ENCODE measurements around the gene GBX2.

Gene GBX2

DNA sequence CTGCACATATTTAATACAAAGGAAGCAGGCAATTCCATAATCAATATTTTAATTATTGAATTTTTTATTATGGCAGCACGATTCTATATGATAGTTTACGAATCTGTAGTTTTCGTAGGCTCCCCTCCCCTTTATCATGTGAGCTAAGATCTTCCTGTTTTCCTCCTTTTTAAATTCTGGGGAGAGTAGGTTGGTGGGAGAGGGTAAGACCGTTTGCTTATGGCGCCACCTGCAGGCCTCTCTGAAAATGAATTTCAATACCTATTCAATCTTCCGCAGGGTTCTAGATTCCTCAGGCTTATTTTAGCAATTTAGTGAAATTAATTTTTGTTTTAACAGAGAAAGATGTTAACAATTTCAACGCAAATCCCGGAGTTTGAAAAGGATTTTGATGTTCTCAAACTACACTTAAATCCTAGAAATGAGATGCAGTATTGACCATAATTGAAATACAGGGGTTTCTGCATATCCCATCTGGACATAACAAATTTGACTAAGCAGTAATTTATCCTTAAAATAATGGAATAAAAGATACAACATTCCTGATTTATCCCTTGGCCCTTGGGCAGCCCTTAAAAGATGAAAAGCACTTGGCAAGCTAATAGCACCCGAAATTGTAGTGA lies 12.8 kb upstream of the GBX2 start:
- DNase-seq (ENCODE audit: low read depth): no peak

DNA sequence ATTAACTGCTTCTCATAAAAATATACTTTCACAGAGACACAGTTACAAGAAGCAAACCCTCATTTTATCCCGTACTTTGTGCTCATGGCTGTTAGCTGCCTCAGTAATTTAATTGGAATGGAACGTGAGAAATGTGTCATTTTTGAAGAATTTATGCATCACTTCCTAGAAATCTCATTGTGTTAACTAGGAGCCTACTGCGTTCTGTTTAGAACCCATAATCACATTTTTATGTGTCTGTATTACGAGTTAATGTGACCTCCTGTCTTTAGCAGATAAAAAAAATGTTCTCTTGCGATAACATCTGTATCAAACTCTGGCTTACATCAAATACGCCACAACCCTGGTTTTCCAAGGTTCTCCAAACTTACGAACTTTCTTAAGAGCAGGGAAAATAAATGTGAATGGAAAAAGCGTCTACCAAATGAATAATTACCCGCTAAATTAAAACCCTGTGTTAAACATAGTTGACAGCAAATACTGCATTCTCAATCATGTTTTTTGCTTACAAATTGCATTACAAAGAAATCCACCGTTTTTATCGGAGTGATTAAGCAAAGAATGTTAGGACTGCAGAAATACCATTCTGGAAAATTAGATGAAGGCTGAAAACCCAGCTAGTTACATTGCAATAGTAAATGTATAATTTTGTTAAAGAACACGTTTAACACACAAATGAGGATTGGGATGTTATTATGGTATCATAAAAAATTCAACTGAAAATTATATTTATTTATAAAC lies 12.1 kb upstream of the GBX2 start:
- no peak for DNase-seq (ENCODE audit: low read depth)

DNA sequence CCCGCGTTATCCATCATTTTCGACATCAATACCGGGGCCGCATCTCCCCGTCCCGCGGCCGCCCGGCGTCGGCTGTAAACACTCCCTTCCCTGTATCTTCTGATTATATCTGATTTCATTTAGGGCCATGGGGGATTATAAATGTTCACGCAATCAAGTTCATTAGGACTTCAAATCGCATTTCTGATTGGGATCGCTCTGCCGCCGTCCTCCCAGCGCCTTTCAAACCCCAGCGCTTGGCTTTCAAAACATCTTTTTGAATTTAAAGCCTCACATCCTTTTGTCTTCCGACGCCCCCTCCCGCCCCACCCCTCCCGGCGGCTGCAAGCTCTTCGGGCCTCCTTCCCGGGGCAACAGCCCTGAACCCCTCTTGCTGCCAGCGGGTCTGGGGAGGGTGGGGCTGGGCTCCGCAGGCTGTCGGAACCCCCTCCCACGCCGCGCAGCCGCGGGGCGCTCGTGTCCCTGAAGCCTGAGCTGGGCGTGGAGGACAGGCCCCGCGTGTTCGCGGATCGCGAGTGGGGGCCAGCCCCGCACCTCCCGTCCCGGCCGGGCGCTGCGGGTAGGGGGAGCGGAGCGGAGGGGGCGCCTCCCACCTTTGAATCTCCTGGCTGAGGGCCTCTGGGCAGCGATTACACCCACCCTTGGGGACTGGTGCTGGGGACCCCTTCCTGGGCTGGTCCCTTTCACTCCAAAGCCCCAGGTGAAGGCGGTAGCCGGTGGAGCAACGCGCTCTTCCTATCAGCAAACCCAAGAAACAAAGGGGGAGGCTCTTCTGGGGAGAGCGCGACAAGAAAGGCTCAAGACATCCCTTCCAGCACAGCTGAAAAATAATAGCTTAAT lies 11.3 kb upstream of the GBX2 start:
- no peak for DNase-seq (ENCODE audit: low read depth)

DNA sequence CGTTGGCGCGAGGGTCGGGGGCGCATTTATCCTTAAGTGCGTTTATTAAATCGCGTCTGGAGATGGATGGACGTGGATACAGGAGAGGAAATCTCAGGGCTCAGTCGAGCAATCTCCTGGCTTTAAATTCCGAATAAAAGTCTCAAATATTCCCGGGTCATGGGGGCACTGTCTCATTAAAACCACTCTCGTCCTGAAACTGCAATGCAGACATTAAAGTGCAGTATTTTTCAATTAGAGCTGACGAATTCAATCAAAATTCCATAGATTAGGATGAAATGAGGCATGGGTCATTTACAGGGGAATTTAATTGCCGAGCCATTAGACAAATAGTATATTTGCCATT lies 10.7 kb upstream of the GBX2 start:
- no peak for DNase-seq (ENCODE audit: low read depth)

DNA sequence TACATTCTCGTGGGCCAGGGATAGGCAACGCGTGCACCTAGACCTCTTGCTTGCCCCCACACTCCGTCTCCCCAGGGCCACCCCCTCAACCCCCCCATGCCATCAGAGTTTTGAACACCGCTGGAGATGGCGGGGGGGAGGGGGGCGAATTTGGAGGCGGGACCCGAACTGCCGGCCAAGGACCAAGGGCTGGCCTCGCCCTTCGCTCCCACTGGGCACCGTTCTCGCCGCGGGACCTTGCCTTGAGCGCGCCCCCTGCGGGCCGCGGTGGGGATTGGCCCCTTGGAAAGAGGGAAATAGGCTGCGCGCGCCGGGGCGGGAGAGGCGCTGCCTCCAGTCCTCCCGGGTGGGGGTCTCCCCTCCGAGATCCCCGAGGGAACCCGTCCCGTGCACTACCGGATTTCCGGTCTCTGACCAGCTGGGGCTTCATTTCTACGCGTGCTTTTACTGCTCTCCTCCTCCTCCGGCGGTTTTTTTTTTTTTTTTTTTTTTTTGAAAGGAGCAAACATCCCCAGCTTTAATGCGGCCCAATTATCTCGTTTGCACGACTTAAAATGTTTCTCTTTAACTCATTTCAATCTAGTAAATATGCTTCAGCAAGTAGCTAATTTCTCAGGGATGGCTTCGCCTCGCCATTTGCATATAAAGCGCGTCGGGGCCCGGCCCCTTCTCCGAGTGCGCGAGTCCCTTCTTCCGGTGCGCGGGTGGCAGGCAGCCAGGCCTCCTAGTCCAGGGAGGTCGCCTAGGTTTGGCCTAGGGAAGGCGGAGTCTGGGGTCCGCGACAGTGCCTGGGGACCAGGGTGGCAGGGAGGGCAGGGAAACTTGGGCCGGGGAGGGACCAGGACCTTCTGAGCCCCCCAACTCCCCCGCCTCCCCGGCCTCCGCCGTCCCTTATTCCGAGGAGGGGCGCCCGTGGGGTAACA lies 10.0 kb upstream of the GBX2 start:
- DNase-seq (ENCODE audit: low read depth): no peak

DNA sequence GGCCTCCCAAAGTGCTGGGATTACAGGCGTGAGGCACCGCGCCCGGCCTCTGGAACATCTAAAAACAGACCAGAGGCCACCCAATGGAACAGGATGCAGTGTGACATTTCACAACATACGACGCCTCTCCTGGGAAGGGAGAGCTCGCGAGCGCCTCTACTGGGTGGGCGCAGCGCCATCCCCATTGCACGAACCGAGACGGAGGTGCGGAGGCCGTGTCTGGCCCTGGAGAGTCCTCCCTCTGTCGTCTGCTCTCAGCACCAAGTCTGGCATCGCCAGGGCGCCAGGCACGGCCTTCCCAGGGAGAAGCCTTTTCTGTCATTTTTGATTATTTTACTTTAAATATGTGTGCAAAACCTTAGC lies 9.4 kb upstream of the GBX2 start:
- no peak for DNase-seq (ENCODE audit: low read depth)

DNA sequence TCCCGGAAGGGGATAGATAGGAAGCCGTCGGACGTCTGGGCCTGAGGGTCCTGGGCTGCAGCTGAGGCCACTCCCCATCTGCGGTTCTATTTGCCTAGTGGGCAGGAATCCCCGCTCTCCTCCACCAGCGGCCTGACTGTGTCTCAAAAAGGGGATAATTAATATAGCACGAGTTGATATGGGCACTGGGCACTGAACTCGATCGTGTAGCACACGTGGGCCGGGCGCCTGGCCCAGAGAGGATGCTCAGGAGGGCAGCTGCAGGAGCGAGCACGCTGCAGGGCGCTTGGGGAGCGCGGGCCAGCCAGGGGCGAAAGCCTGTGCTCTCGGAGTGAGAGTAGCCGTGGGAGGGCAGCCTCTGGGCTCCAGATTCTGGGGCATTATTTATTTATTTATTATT lies 8.8 kb upstream of the GBX2 start:
- no peak for DNase-seq (ENCODE audit: low read depth)

DNA sequence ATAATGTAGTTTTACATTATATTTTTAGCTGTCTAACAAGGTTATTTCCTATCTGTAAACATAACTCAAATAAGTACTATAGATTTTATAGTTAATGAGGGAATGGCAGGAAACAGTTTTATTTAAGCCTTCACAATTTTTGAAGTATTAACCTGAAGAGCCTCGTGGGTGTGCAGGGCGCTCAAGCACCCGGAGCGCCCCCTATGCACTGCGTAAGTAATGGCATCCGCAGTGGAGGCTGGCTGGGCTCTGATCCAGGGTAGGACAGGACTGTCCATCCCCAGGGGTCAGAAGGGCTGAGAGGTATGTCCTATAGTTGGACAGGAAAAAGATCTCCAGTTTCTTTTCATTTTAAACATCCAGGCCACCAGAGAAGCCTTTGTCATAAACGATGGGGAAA lies 8.2 kb upstream of the GBX2 start:
- no peak for DNase-seq (ENCODE audit: low read depth)

DNA sequence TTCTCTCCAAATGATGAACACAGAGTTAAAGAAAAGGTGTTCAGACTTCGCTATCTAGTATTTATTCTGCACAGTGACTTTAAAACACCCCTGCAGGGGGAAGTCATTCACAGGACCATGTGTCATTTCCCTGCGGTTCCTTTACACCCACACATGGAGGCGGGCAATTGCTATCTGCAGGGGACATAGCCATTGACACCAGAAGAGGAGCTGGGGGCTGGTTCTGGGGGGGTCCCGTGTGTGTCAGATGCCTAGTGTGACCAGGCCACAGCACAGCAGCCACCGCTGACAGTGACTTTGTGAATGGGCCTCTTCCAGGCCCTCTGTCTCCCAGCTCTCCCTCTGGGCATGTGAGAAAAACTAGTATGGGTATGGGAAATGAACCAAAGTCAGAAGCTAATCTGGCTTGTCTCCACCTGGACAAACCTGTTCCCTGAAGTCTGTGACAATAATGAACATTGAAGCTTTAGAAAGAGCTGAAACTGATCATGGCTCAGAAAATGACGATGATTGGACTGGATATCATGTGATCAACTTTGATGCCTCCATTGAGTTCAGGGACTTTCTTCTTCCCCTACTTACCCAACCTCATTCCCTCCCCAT lies 7.5 kb upstream of the GBX2 start:
- DNase-seq (ENCODE audit: low read depth): no peak

DNA sequence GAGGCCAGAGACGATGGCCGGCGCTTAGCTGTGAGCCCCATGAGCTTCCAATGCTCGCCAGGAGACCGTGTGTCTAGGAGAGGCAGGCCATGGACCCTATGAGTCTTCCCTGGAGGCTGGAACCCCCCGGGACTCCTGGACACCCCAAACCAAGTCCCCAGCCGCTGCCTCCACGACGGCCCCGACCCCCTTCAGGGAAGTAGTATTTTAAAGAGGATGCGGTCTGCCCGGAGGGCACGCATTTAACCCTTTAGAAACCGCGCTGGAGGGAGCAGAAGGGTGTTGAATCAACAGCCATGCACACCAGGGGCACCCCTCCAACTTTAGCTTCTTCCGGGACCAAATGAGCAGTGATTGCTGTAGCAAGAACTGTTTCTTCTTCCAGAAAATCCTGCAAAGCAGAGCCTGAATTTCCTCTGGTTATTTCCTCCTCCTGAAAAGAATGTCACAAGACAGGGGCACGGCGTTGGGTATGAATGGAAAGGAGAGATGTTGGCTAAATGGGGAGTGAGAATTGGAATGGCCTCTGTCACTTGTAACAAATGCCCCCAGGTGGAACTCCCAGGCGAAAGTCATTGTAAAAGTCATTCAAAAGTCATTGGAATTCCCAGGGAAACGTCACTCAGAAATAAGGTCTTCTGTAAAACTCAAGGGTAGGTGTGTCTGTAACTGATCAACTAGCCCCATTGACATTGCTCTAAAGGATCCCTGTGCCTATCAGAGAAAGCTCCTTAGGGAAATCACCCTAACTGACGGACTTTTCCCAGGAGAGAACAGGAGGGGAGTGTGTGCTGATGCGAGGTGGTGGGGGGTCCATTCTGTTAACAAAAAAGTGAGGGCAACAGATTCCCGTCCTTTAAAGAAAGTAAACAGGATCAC lies 5.8 kb upstream of the GBX2 start:
- DNase-seq (ENCODE audit: low read depth): no peak

DNA sequence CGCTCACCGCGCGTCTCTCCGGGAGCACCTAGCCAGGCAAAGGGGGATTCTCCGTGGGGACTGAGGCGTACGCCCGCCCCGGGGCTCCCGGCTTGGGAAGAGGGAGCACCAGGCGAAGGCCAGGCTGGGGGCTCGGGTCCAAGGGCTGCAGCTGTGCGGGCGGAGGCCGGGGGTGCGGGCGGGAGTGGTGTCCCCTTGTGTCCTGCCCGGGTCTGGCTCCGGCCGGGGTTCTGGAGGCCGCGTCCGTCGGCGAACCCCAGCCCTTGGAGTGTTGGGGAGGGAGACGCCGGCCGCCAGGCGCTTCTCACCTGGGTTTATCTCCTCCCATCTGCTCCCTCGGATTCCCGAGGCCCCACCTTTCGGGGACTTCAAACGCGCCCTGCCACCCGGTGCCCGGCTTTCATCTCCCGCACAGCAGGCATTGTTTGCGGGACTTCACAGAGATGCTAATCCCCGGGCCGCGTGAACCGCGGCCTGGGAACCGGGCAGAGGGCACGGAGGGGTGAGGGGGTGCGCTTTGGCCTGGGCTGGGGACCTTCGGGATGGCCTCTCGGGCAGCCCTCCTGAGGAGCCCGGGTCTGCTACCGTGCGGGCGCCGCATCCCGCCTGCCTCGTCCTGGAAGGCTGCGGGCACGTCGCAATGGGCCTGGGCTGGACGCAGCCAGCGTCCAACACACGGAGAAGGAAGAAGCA lies 5.0 kb upstream of the GBX2 start:
- no peak for DNase-seq (ENCODE audit: low read depth)

DNA sequence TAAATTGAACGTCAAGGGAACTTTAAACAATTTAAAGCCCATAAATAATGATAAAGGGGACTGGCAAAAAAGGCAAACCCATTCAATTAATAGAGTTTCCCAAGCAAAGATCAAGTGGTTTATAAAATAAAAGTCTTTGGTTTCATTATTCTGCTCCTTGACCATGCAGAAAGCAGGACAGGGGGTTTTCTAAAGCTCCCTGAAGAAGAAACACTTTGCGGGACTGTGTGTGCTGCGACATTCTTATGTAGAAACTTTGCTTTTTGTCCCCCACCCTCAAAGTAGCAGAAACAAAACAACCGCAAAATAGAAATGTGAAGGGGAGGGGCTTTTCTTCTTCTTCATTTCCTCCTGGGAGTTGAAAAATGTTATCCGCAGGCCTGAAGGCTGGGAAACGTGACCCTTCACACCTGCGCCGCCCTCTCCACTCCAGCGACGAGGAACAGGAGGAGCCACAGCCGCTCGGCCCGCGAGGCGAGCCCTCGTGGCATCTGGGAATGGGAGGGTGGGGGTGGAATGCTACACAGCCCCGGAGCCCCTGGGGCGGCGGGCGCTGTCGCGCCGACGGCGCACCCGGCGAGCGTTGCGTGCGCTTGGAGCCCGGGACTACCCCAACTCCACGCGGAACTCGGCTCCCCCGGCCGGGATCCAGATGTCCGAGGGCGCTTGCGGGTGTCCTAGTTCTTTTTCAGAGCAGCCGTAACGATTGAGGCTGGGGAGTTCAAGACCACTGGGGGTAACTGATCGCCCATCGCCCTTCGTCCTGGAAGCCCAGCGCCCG lies 4.3 kb upstream of the GBX2 start:
- DNase-seq (ENCODE audit: low read depth): no peak

DNA sequence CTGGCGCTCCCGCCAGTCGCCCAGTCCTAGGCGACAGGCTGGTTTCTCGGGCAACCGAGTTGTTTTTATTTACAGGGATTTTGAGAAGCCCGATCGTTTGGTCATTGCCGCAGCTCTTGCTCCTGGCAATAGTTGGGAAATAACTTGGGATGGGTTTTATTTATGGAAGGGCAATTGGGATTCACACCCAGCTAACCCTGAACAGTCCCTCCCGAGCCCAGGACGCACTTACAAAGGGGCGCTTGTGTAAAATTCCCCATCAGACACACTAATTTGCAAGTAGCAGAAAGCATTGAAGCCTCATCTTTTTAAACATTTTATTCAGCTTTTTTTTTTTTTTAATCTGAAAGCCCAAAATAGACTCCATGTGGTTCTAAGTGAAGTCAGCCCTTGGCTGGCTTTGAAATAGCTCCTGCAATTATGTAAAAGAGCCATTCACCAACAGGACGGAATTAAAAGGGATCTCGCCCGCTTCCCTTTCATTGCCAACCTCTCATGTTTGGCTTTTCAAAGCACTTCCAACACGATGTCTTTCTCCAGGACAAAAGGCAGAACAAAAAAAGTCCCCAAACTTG lies 3.6 kb upstream of the GBX2 start:
- no peak for DNase-seq (ENCODE audit: low read depth)

DNA sequence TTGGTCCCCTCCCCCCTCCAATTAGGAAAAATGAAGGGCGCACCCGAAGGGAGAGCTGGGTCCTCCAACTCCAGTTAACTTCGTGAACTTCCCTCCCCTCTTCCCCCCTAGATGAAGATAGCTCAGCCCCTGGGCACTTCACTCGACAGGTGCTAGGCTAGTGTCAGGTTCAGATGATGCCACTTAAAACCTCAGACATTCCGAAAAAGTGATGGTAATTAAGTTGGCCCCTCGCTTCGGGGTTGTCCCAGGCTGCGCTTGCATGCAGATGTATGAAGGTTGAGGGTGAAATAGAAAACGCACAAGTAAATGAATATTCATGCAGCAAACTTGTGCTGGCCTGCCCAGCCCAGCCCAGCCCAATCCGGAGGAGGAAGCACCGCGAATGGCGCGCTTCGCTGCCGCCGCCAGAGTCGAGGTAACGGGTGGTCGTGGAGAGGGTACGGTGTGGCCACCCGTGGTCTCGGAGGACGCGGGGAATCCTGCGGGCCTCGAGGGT lies 3.0 kb upstream of the GBX2 start:
- DNase-seq (ENCODE audit: low read depth): no peak

DNA sequence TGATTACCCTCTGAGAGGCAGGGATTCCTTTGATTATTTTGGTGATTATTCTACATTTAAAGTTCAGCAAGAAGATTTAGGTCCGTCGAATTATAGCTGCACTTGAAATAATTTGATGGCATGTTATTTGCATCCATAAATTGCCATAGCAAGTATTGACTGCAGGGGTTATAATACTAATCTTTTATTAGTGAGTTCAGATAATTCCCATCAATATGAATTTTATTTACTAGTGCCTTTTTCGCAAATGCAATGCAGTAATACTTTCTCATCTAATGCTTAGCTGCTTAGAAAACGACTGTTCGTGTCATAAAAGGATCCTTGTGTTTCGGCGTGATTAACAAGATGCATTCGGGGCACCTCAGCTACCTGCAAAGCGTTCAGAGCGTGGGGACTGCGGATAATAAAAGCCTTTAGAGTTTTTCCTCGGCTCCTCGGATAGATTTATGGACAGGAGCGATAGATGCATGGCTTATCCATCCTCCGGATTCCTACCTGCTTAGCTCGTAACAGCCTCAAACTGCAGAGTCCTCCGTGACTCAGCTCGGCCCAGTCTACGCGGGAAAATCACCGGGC lies 2.5 kb upstream of the GBX2 start:
- DNase-seq (ENCODE audit: low read depth): no peak

DNA sequence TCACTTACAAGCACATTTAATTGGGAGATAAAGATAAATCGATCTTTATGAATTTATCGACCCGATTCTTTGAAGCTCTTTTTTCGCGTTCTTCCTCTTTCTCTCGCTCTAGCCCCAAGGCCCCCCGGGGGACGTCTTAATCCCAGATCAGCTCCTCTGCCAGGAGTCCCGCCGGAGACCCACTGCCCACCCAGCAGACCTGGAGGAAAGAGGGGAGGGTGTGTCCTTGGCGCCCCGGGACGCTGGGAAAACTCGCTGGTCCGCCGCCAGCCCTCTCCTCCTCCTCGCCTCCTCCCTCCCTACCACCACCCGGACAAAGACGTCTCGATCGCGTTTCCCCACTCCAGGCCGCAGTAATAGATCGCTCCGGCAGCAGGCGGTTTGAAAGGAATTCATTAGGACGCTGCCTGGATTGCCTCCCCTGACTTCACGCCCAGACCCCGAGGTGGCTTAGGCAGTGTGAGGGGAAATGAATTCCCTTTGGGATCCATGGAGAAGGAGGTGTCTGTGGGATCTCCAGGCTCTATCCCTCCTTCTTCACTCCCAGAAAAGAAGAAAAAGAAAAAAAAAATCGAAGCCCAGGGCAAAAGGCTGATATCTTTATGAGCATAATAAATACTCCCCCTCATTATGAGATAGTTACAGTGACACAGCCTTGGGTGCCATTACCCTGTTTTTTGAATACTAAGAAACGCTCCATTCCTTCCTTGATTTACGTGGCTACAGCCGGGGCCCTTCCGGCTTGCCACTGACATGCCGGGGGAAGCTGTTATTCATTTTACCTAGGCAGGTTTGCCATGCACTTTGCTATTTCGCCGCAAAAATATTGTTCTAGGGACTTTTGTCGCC lies 1.8 kb upstream of the GBX2 start:
- DNase-seq (ENCODE audit: low read depth): no peak

DNA sequence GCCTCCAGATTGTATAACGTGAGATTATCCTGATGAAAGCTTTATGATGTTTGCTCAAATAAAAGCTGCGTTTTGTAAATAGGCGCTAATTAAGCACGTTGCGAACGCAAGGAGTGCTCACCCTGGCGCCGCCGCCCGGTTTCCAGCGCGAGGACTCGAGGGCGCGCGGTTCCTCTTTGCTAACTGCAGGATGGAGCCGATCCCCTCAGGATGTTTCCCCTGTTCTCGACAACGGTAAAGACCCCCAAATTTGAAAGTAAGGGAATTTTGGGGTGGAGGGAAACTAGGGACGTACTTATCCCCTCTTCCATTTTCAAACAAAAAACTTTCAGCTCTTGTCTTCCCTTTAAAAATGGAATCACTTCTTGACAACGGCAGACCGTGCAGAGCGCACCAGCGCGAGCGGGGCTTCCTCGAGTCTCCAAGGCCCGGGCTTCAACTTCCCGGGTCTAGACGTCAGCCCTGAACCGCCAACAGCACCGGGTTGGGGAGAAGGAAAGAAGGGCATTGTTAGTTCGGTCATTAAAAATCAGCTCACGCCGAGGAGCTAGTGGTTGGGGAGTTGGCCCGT lies 1.1 kb upstream of the GBX2 start:
- no peak for DNase-seq (ENCODE audit: low read depth)

Data from stimulated activated CD8-positive, alpha-beta memory T cell treated with anti-CD3 and anti-CD28 coated beads, Interleukin-7, amount 100 ng/mL, for 24 hours (primary cell).